Measurements from ENCODE around the gene NOS3.

DNA sequence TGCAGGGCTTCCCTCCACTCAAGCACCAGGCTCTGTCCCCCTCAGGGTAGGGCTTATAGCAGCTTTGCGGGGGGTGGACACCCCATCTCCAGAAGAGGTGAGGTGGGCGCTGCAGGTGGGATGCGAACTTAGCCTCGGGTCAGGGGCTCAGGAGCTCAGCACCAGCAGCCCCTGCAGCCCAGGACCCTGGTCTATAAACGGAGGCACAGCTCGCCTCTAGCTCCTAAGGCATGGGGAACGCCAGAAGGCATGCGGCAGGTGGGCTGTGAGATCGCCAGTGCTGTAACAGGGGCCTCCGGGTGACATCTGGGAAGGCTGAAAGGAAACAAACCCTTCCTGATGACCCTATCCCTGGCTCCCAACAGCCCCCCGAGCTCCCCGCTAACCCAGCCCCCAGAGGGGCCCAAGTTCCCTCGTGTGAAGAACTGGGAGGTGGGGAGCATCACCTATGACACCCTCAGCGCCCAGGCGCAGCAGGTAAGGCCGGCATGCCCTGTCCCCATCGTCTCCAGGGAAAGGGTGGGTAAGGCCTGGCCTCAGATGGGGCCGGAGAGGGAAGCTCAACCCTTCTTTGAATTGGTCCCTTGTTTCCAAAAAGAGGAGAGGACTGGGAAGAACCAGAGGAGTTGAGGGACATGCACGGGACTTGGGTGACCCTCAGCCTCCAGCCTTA, 4.2 kb downstream of the NOS3 start:
- no peak for TF ChIP-seq TAF1 (IDR thresholded peaks at IDR 0.05; ENCODE audit: borderline replicate concordance, insufficient read depth, low read length)
- no peak for TF ChIP-seq POLR2AphosphoS5 (IDR thresholded peaks at IDR 0.05; ENCODE audit: low read depth, low read length)
- TF ChIP-seq, protein P1, sequence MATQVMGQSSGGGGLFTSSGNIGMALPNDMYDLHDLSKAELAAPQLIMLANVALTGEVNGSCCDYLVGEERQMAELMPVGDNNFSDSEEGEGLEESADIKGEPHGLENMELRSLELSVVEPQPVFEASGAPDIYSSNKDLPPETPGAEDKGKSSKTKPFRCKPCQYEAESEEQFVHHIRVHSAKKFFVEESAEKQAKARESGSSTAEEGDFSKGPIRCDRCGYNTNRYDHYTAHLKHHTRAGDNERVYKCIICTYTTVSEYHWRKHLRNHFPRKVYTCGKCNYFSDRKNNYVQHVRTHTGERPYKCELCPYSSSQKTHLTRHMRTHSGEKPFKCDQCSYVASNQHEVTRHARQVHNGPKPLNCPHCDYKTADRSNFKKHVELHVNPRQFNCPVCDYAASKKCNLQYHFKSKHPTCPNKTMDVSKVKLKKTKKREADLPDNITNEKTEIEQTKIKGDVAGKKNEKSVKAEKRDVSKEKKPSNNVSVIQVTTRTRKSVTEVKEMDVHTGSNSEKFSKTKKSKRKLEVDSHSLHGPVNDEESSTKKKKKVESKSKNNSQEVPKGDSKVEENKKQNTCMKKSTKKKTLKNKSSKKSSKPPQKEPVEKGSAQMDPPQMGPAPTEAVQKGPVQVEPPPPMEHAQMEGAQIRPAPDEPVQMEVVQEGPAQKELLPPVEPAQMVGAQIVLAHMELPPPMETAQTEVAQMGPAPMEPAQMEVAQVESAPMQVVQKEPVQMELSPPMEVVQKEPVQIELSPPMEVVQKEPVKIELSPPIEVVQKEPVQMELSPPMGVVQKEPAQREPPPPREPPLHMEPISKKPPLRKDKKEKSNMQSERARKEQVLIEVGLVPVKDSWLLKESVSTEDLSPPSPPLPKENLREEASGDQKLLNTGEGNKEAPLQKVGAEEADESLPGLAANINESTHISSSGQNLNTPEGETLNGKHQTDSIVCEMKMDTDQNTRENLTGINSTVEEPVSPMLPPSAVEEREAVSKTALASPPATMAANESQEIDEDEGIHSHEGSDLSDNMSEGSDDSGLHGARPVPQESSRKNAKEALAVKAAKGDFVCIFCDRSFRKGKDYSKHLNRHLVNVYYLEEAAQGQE (IDR thresholded peaks at IDR 0.05; ENCODE audit: insufficient read depth in 1 of 2, low read depth in 2 of 2, low read length in 2 of 2), result no peak

All from PFSK-1 (cell line).